Activated naive CD8-positive, alpha-beta T cell treated with anti-CD3 and anti-CD28 coated beads, Interleukin-2, amount 50 U/mL, for 24 hours (primary cell): ENCODE measurements around the gene SPRED2.

Experiments used
- ATAC-seq: fragments of 150-1000 bp; cut with Tn5 transposase; one replicate; pipeline ENCODE4 v1.10.0; 2021
- DNase-seq: peaks from one replicate; pipeline ENCODE4 v3.0.0; 2021
- H3K27ac Mint-ChIP-seq: one replicate; pipeline ENCODE4 v1.8.0; 2021; ENCODE audit warnings: mild to moderate bottlenecking, mixed read lengths
- H3K27me3 Mint-ChIP-seq: one replicate; pipeline ENCODE4 v1.8.0; 2021; ENCODE audit warnings: mixed read lengths
- H3K36me3 Mint-ChIP-seq: one replicate; pipeline ENCODE4 v1.8.0; 2021; ENCODE audit warnings: low read depth, mixed read lengths
- H3K4me1 Mint-ChIP-seq: one replicate; pipeline ENCODE4 v1.8.0; 2021; ENCODE audit warnings: mixed read lengths
- H3K4me3 Mint-ChIP-seq: one replicate; pipeline ENCODE4 v1.8.0; 2021; ENCODE audit warnings: mild to moderate bottlenecking, moderate library complexity, mixed read lengths
- H3K9me3 Mint-ChIP-seq: one replicate; pipeline ENCODE4 v1.8.0; 2021; ENCODE audit warnings: mixed read lengths

Gene SPRED2

GRCh38 chr2:65281627-65282351 is 150.6 kb downstream of the SPRED2 start:
- ATAC-seq = no peak
- Mint-ChIP-seq H3K36me3 (no peaks in the 10 kb centered on the region), H3K9me3 (no peaks in the 10 kb centered on the region), H3K27me3 (peaks cover 4% of the 10 kb centered on the region), H3K27ac (no peak overlapping the region), H3K4me1 (peaks cover 21% of the 10 kb centered on the region), H3K4me3 (no peak overlapping the region)
- DNase-seq = no peak

GRCh38 chr2:65279756-65280155 is 152.6 kb downstream of the SPRED2 start:
- no peak for DNase-seq
- no peaks in the 10 kb centered on the region for H3K36me3 Mint-ChIP-seq
- H3K4me3 Mint-ChIP-seq = no peak overlapping the region
- no peak overlapping the region for H3K27ac Mint-ChIP-seq
- H3K9me3 Mint-ChIP-seq = no peaks in the 10 kb centered on the region
- ATAC-seq = no peak
- H3K27me3 Mint-ChIP-seq = no peaks in the 10 kb centered on the region
- H3K4me1 Mint-ChIP-seq = peaks cover 19% of the 10 kb centered on the region

- no peaks in the 10 kb centered on the region for H3K9me3 Mint-ChIP-seq
- no peak overlapping the region for H3K27ac Mint-ChIP-seq
- H3K4me3 Mint-ChIP-seq = no peak overlapping the region
- no peaks in the 10 kb centered on the region for H3K27me3 Mint-ChIP-seq
- ATAC-seq (no peak), DNase-seq (no peak)
- peaks cover 3% of the 10 kb centered on the region for H3K36me3 Mint-ChIP-seq
- peaks cover 19% of the 10 kb centered on the region for H3K4me1 Mint-ChIP-seq
These were observed 153.8 kb downstream of the SPRED2 start for GRCh38 chr2:65278531-65278981.

GRCh38 chr2:65277791-65278483 is 154.5 kb downstream of the SPRED2 start:
- peaks cover 4% of the 10 kb centered on the region for H3K36me3 Mint-ChIP-seq
- H3K4me1 Mint-ChIP-seq = peaks cover 19% of the 10 kb centered on the region
- no peak for DNase-seq
- H3K9me3 Mint-ChIP-seq = no peaks in the 10 kb centered on the region
- no peaks in the 10 kb centered on the region for H3K27me3 Mint-ChIP-seq
- no peak overlapping the region for H3K4me3 Mint-ChIP-seq
- ATAC-seq = peak; percentile 77
- no peak overlapping the region for H3K27ac Mint-ChIP-seq

- no peaks in the 10 kb centered on the region for H3K27me3 Mint-ChIP-seq
- ATAC-seq (no peak), DNase-seq (no peak)
- H3K9me3 Mint-ChIP-seq = no peaks in the 10 kb centered on the region
- H3K4me1 Mint-ChIP-seq = peaks cover 19% of the 10 kb centered on the region
- H3K27ac Mint-ChIP-seq = no peak overlapping the region
- H3K4me3 Mint-ChIP-seq = no peak overlapping the region
- peaks cover 10% of the 10 kb centered on the region for H3K36me3 Mint-ChIP-seq
These were observed 155.3 kb downstream of the SPRED2 start for GRCh38 chr2:65277118-65277517.

- Mint-ChIP-seq H3K27ac (no peak overlapping the region), H3K9me3 (no peaks in the 10 kb centered on the region), H3K4me3 (no peak overlapping the region), H3K36me3 (peaks cover 11% of the 10 kb centered on the region), H3K4me1 (peaks cover 19% of the 10 kb centered on the region), H3K27me3 (no peaks in the 10 kb centered on the region)
- DNase-seq = no peak
- no peak for ATAC-seq
These were observed 155.8 kb downstream of the SPRED2 start for GRCh38 chr2:65276609-65277008.

- Mint-ChIP-seq H3K27me3 (no peaks in the 10 kb centered on the region), H3K27ac (no peak overlapping the region), H3K4me3 (no peak overlapping the region)
These were observed 157.1 kb downstream of the SPRED2 start for GRCh38 chr2:65275141-65275915.

GRCh38 chr2:65273344-65273743 is 159.1 kb downstream of the SPRED2 start:
- Mint-ChIP-seq H3K4me3 (no peak overlapping the region), H3K36me3 (peaks cover 25% of the 10 kb centered on the region), H3K9me3 (no peaks in the 10 kb centered on the region), H3K27me3 (no peaks in the 10 kb centered on the region), H3K27ac (no peak overlapping the region), H3K4me1 (peaks cover 9% of the 10 kb centered on the region)
- ATAC-seq (no peak), DNase-seq (no peak)

More at GRCh38 chr2:65275141-65275915, 157.1 kb downstream of the SPRED2 start:
- Mint-ChIP-seq H3K4me1 (peaks cover 19% of the 10 kb centered on the region), H3K36me3 (peaks cover 12% of the 10 kb centered on the region), H3K9me3 (no peaks in the 10 kb centered on the region)
- ATAC-seq (no peak), DNase-seq (no peak)

- no peaks in the 10 kb centered on the region for H3K27me3 Mint-ChIP-seq
- H3K9me3 Mint-ChIP-seq = no peaks in the 10 kb centered on the region
- H3K4me1 Mint-ChIP-seq = peaks cover 11% of the 10 kb centered on the region
- H3K27ac Mint-ChIP-seq = no peak overlapping the region
- peaks cover 53% of the 10 kb centered on the region for H3K36me3 Mint-ChIP-seq
- DNase-seq = no peak
- ATAC-seq = no peak
- no peak overlapping the region for H3K4me3 Mint-ChIP-seq
These were observed 163.4 kb downstream of the SPRED2 start for GRCh38 chr2:65268957-65269356.

- DNase-seq (no peak), ATAC-seq (no peak)
- H3K9me3 Mint-ChIP-seq = no peaks in the 10 kb centered on the region
- peaks cover 42% of the 10 kb centered on the region for H3K36me3 Mint-ChIP-seq
- peaks cover 11% of the 10 kb centered on the region for H3K4me1 Mint-ChIP-seq
- no peak overlapping the region for H3K4me3 Mint-ChIP-seq
- peak overlapping the region; percentile 18 for H3K27ac Mint-ChIP-seq
- no peaks in the 10 kb centered on the region for H3K27me3 Mint-ChIP-seq
These were observed 165.4 kb downstream of the SPRED2 start for GRCh38 chr2:65267008-65267407.

- no peaks in the 10 kb centered on the region for H3K27me3 Mint-ChIP-seq
- ATAC-seq (no peak), DNase-seq (no peak)
- peaks cover 11% of the 10 kb centered on the region for H3K4me1 Mint-ChIP-seq
- H3K36me3 Mint-ChIP-seq = peaks cover 45% of the 10 kb centered on the region
- no peak overlapping the region for H3K27ac Mint-ChIP-seq
- no peak overlapping the region for H3K4me3 Mint-ChIP-seq
- H3K9me3 Mint-ChIP-seq = no peaks in the 10 kb centered on the region
These were observed 166.7 kb downstream of the SPRED2 start for GRCh38 chr2:65265671-65266045.

GRCh38 chr2:65264821-65265670 is 167.4 kb downstream of the SPRED2 start:
- Mint-ChIP-seq H3K36me3 (peaks cover 43% of the 10 kb centered on the region), H3K9me3 (no peaks in the 10 kb centered on the region), H3K27ac (no peak overlapping the region), H3K27me3 (no peaks in the 10 kb centered on the region), H3K4me3 (no peak overlapping the region), H3K4me1 (peaks cover 11% of the 10 kb centered on the region)
- DNase-seq = no peak
- ATAC-seq = no peak

- H3K4me1 Mint-ChIP-seq = peaks cover 11% of the 10 kb centered on the region
- H3K27ac Mint-ChIP-seq = no peak overlapping the region
- DNase-seq (no peak), ATAC-seq (no peak)
- no peaks in the 10 kb centered on the region for H3K9me3 Mint-ChIP-seq
- H3K36me3 Mint-ChIP-seq = peaks cover 39% of the 10 kb centered on the region
- no peaks in the 10 kb centered on the region for H3K27me3 Mint-ChIP-seq
- no peak overlapping the region for H3K4me3 Mint-ChIP-seq
These were observed 168.4 kb downstream of the SPRED2 start for GRCh38 chr2:65263986-65264385.

- Mint-ChIP-seq H3K27ac (no peak overlapping the region), H3K36me3 (peaks cover 37% of the 10 kb centered on the region), H3K4me1 (peaks cover 11% of the 10 kb centered on the region), H3K27me3 (no peaks in the 10 kb centered on the region), H3K9me3 (no peaks in the 10 kb centered on the region), H3K4me3 (no peak overlapping the region)
- no peak for ATAC-seq
- DNase-seq = no peak
These were observed 169.1 kb downstream of the SPRED2 start for GRCh38 chr2:65263262-65263661.
